HEK293 (cell line): ENCODE data around the gene METTL25B.
A peak's percentile ranks its signal among the peaks of the same experiment; 100 is the strongest.

ENCODE experiments used
- ATF2 ChIP-seq: fragments of 450-650 bp; formaldehyde crosslinking; IDR thresholded peaks from 2 replicates; pipeline ENCODE4 v1.5.1; 2016; ENCODE audit warnings: missing biosample characterization, missing genetic modification characterization, low read depth
- GLI2 ChIP-seq: fragments of 450-650 bp; formaldehyde crosslinking; IDR thresholded peaks from 2 replicates; pipeline ENCODE4; 2017; ENCODE audit warnings: missing biosample characterization, missing genetic modification characterization, low read depth, borderline replicate concordance
- INSM2 ChIP-seq: fragments of 450-650 bp; formaldehyde crosslinking; IDR thresholded peaks from 2 replicates; pipeline ENCODE4 v1.5.1; 2016; ENCODE audit warnings: missing biosample characterization, missing genetic modification characterization
- KLF7 ChIP-seq: fragments of 450-650 bp; formaldehyde crosslinking; IDR thresholded peaks from 2 replicates; pipeline ENCODE4 v1.5.1; 2016; ENCODE audit warnings: missing biosample characterization, missing genetic modification characterization, borderline replicate concordance
- KLF8 ChIP-seq: fragments of 450-650 bp; formaldehyde crosslinking; IDR thresholded peaks from 2 replicates; pipeline ENCODE4 v1.5.1; 2016; ENCODE audit warnings: missing biosample characterization, missing genetic modification characterization
- MZF1 ChIP-seq: fragments of 450-650 bp; formaldehyde crosslinking; IDR thresholded peaks from 2 replicates; pipeline ENCODE4 v1.5.1; 2017; ENCODE audit warnings: missing biosample characterization, missing genetic modification characterization, borderline replicate concordance
- PRDM4 ChIP-seq: fragments of 450-650 bp; formaldehyde crosslinking; IDR thresholded peaks from 2 replicates; pipeline ENCODE4 v1.5.1; 2017; ENCODE audit warnings: missing biosample characterization, missing genetic modification characterization
- SETDB1 ChIP-seq: IDR thresholded peaks from one replicate; pipeline ENCODE4 v1.6.1; 2017; ENCODE audit warnings: mild to moderate bottlenecking, low read length, moderate library complexity, mixed read lengths; ENCODE audit not compliant: insufficient read length
- SP7 ChIP-seq: fragments of 450-650 bp; formaldehyde crosslinking; IDR thresholded peaks from 2 replicates; pipeline ENCODE4 v1.5.1; 2016; ENCODE audit warnings: missing biosample characterization, missing genetic modification characterization
- ZBTB7A ChIP-seq: fragments of 450-650 bp; formaldehyde crosslinking; IDR thresholded peaks from 2 replicates; pipeline ENCODE4 v1.5.1; 2016; ENCODE audit warnings: low read depth, missing biosample characterization, missing genetic modification characterization
- ZNF121 ChIP-seq: fragments of 450-650 bp; formaldehyde crosslinking; IDR thresholded peaks from 2 replicates; pipeline ENCODE4 v1.5.1; 2016; ENCODE audit warnings: missing biosample characterization, missing genetic modification characterization
- ZNF19 ChIP-seq: fragments of 450-650 bp; formaldehyde crosslinking; IDR thresholded peaks from 2 replicates; pipeline ENCODE4; 2016; ENCODE audit warnings: missing biosample characterization, missing genetic modification characterization, low read depth
- ZNF335 ChIP-seq: fragments of 450-650 bp; formaldehyde crosslinking; conservative IDR thresholded peaks from 2 replicates; pipeline ENCODE4 v1.5.1; 2016; ENCODE audit warnings: missing biosample characterization, missing genetic modification characterization
- ZNF391 ChIP-seq: fragments of 450-650 bp; formaldehyde crosslinking; IDR thresholded peaks from 2 replicates; pipeline ENCODE4 v1.5.1; 2016; ENCODE audit warnings: low read depth, missing biosample characterization, missing genetic modification characterization, borderline replicate concordance
- ZNF416 ChIP-seq: fragments of 450-650 bp; formaldehyde crosslinking; IDR thresholded peaks from 2 replicates; pipeline ENCODE4 v1.5.1; 2016; ENCODE audit warnings: missing biosample characterization, missing genetic modification characterization
- ZNF510 ChIP-seq: fragments of 450-650 bp; formaldehyde crosslinking; IDR thresholded peaks from 2 replicates; pipeline ENCODE4 v1.5.1; 2018; ENCODE audit warnings: mild to moderate bottlenecking, missing genetic modification characterization, missing biosample characterization; ENCODE audit not compliant: insufficient replicate concordance
- ZNF544 ChIP-seq: fragments of 450-650 bp; formaldehyde crosslinking; IDR thresholded peaks from 2 replicates; pipeline ENCODE4 v1.5.0; 2017; ENCODE audit warnings: missing biosample characterization, missing genetic modification characterization
- ZNF548 ChIP-seq: fragments of 450-650 bp; formaldehyde crosslinking; IDR thresholded peaks from 2 replicates; pipeline ENCODE4 v1.5.1; 2016; ENCODE audit warnings: missing biosample characterization, missing genetic modification characterization
- ZNF558 ChIP-seq: fragments of 450-650 bp; formaldehyde crosslinking; IDR thresholded peaks from 2 replicates; pipeline ENCODE4 v1.5.1; 2016; ENCODE audit warnings: missing biosample characterization, missing genetic modification characterization
- ZNF580 ChIP-seq: fragments of 450-650 bp; formaldehyde crosslinking; IDR thresholded peaks from 2 replicates; pipeline ENCODE4 v1.5.1; 2016; ENCODE audit warnings: missing biosample characterization, missing genetic modification characterization
- ZNF654 ChIP-seq: fragments of 450-650 bp; formaldehyde crosslinking; IDR thresholded peaks from 2 replicates; pipeline ENCODE4 v1.5.1; 2016; ENCODE audit warnings: low read depth, missing biosample characterization, missing genetic modification characterization
- ZNF776 ChIP-seq: fragments of 450-650 bp; formaldehyde crosslinking; IDR thresholded peaks from 2 replicates; pipeline ENCODE4 v1.5.0; 2017; ENCODE audit warnings: missing biosample characterization, missing genetic modification characterization, borderline replicate concordance
- ZNF791 ChIP-seq: fragments of 450-650 bp; formaldehyde crosslinking; IDR thresholded peaks from 2 replicates; pipeline ENCODE4 v1.5.1; 2016; ENCODE audit warnings: missing biosample characterization, missing genetic modification characterization
- ZSCAN16 ChIP-seq: fragments of 450-650 bp; formaldehyde crosslinking; IDR thresholded peaks from 2 replicates; pipeline ENCODE4 v1.5.1; 2016; ENCODE audit warnings: missing biosample characterization, missing genetic modification characterization
- ZXDB ChIP-seq: fragments of 450-650 bp; formaldehyde crosslinking; IDR thresholded peaks from 2 replicates; pipeline ENCODE4 v1.5.1; 2016; ENCODE audit warnings: missing biosample characterization, missing genetic modification characterization
- TF ChIP-seq, protein P1 (sequence below): fragments of 450-650 bp; formaldehyde crosslinking; IDR thresholded peaks from 2 replicates; pipeline ENCODE4 v1.5.1; 2016; ENCODE audit warnings: missing biosample characterization, missing genetic modification characterization
- TF ChIP-seq, protein P2 (sequence below): fragments of 450-650 bp; formaldehyde crosslinking; IDR thresholded peaks from 2 replicates; pipeline ENCODE4 v1.5.1; 2016; ENCODE audit warnings: missing biosample characterization, missing genetic modification characterization

The METTL25B gene

DNA sequence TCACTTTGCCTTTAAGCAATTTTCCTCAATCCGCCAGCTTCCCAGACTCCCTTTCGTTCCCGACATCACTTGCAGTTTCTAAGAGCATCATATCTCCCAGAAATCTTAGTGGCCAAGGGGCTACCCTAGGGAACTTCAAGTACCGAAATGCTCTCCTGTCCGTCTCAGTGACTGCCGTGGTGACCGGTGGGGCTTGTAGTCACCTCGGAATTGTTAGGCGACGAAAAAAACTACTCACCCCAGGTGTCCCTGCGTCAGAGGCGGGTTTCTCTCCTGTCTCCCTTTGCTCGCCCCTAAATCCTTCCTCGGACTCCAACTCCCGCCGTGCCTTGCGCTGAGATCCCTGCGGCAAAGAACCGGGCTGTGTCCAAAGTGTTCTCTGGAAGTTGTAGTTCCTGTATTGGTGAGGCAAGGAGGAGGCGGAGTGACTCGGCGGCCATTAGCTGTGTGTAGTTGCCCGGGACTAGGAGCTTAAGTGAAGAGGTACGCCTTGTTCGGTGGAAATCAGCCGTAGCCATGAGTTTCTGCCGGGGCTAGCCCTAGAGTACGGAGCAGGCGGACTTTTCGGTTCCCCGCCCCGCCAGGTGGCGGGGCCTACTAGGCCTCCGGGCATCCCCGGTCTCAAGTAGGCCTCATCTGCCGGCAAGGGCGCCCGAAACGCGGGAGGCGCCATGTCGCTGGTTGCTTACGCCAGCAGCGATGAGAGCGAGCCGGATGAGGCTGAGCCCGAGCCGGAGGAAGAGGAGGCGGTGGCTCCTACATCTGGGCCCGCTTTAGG is 39.0 kb downstream of the METTL25B start, which contains the start of gene PRCC (continued):
- TF ChIP-seq ZNF654 (tag by site-specific recombination) (no peak; the same call in 1 of the 2 replicates), ATF2 (tag by site-specific recombination) (no peak), MZF1 (peak; percentile 64; the same call in 1 of the 2 replicates), GLI2 (no peak), ZNF510 (tag by site-specific recombination) (no peak), ZSCAN16 (peak; percentile 44; the same call in 1 of the 2 replicates), ZNF19 (tag by site-specific recombination) (no peak), ZNF544 (no peak), ZXDB (peak; percentile 94), ZNF791 (tag by site-specific recombination) (no peak), SETDB1 (peak; percentile 42), INSM2 (tag by site-specific recombination) (0 out of 2 replicates have a peak, but pooled peaks have one; percentile 37), ZNF335 (tag by site-specific recombination) (peak; percentile 98), ZBTB7A (peak; percentile 68; the same call in 1 of the 2 replicates), ZNF121 (tag by site-specific recombination) (peak; percentile 80), ZNF416 (tag by site-specific recombination) (no peak), ZNF776 (no peak), ZNF558 (tag by site-specific recombination) (peak; percentile 35; the same call in 1 of the 2 replicates), KLF7 (no peak), ZNF391 (tag by site-specific recombination) (no peak; the same call in 1 of the 2 replicates), KLF8 (tag by site-specific recombination) (peak; percentile 83), ZNF580 (peak; percentile 43), PRDM4 (tag by site-specific recombination) (peak; percentile 52), SP7 (tag by site-specific recombination) (peak; percentile 57), ZNF548 (tag by site-specific recombination) (no peak)
- TF ChIP-seq, protein P1, sequence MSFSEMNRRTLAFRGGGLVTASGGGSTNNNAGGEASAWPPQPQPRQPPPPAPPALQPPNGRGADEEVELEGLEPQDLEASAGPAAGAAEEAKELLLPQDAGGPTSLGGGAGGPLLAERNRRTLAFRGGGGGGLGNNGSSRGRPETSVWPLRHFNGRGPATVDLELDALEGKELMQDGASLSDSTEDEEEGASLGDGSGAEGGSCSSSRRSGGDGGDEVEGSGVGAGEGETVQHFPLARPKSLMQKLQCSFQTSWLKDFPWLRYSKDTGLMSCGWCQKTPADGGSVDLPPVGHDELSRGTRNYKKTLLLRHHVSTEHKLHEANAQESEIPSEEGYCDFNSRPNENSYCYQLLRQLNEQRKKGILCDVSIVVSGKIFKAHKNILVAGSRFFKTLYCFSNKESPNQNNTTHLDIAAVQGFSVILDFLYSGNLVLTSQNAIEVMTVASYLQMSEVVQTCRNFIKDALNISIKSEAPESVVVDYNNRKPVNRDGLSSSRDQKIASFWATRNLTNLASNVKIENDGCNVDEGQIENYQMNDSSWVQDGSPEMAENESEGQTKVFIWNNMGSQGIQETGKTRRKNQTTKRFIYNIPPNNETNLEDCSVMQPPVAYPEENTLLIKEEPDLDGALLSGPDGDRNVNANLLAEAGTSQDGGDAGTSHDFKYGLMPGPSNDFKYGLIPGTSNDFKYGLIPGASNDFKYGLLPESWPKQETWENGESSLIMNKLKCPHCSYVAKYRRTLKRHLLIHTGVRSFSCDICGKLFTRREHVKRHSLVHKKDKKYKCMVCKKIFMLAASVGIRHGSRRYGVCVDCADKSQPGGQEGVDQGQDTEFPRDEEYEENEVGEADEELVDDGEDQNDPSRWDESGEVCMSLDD (tag by site-specific recombination): peak; percentile 63
- TF ChIP-seq, protein P2, sequence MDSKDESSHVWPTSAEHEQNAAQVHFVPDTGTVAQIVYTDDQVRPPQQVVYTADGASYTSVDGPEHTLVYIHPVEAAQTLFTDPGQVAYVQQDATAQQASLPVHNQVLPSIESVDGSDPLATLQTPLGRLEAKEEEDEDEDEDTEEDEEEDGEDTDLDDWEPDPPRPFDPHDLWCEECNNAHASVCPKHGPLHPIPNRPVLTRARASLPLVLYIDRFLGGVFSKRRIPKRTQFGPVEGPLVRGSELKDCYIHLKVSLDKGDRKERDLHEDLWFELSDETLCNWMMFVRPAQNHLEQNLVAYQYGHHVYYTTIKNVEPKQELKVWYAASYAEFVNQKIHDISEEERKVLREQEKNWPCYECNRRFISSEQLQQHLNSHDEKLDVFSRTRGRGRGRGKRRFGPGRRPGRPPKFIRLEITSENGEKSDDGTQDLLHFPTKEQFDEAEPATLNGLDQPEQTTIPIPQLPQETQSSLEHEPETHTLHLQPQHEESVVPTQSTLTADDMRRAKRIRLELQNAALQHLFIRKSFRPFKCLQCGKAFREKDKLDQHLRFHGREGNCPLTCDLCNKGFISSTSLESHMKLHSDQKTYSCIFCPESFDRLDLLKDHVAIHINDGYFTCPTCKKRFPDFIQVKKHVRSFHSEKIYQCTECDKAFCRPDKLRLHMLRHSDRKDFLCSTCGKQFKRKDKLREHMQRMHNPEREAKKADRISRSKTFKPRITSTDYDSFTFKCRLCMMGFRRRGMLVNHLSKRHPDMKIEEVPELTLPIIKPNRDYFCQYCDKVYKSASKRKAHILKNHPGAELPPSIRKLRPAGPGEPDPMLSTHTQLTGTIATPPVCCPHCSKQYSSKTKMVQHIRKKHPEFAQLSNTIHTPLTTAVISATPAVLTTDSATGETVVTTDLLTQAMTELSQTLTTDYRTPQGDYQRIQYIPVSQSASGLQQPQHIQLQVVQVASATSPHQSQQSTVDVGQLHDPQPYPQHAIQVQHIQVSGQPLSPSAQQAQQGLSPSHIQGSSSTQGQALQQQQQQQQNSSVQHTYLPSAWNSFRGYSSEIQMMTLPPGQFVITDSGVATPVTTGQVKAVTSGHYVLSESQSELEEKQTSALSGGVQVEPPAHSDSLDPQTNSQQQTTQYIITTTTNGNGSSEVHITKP: no peak
